Vagina (tissue), 2 donors: Measurements from ENCODE around the gene TMEM164. TPM values are rescaled to one million over a fixed set of nuclear protein-coding genes. Genes with fewer than 3 reads are reported as not detected.

ENCODE experiments used
- DNase-seq, 2 donors: peaks; one replicate each; pipeline ENCODE4 v3.0.0-alpha.2; 2017; ENCODE audit errors: extremely low spot score in 2 of 2
- H3K27ac ChIP-seq: fragments of 200-600 bp; sonication (generic); one replicate; pipeline ENCODE4 v1.5.1; 2019
- H3K27me3 ChIP-seq: fragments of 200-600 bp; sonication (generic); one replicate; pipeline ENCODE4 v1.5.1; 2019
- H3K36me3 ChIP-seq, 2 donors: fragments of 200-600 bp; sonication (generic); one replicate each; pipeline ENCODE4 v1.5.1; 2017 to 2019
- H3K4me1 ChIP-seq: fragments of 200-600 bp; sonication (generic); one replicate; pipeline ENCODE4 v1.5.1; 2019
- H3K4me3 ChIP-seq, 2 donors: fragments of 200-600 bp; sonication (generic); 1 replicate in 1 of 2; 2 replicates in 1 of 2; pipeline ENCODE4 v1.5.1; 2016 to 2019
- H3K9me3 ChIP-seq: fragments of 200-600 bp; sonication (generic); one replicate; pipeline ENCODE4 v1.5.1; 2019
- POLR2A ChIP-seq, 2 donors: fragments of 450-650 bp; IDR thresholded peaks; one replicate each; pipeline ENCODE4 v1.6.1; 2017; ENCODE audit warnings: antibody characterized with exemption in 2 of 2, mild to moderate bottlenecking in 2 of 2, moderate library complexity in 2 of 2
- POLR2AphosphoS5 ChIP-seq, 2 donors: sonication (generic); formaldehyde crosslinking; IDR thresholded peaks; one replicate each; pipeline ENCODE4 v1.9.0; 2017; ENCODE audit warnings: antibody characterized with exemption in 2 of 2, mild to moderate bottlenecking in 2 of 2, low read depth in 1 of 2; ENCODE audit not compliant: insufficient read depth in 1 of 2
- intact Hi-C: fragments of 100-400 bp; cut with DNase I; formaldehyde crosslinking; loops from one replicate; pipeline ENCODE4 v1.15.1; 2023
- total RNA-seq: library from RNA; depleted of rRNA; stranded (reverse); fragments of >200 nt; gene quantifications from one replicate; pipeline ENCODE4 v1.2.3, GENCODE V29; 2016
- TF ChIP-seq, protein P1 (sequence below), 3 experiments: fragments of 450-650 bp in 2 of 3; fragments of 200-600 bp in 1 of 3; sonication (generic) in 1 of 3; IDR thresholded peaks; one replicate each; pipeline ENCODE4 v1.5.1; 2017 to 2019; ENCODE audit warnings: antibody characterized with exemption in 3 of 3, mild to moderate bottlenecking in 2 of 3, moderate library complexity in 2 of 3

Gene TMEM164
- total RNA-seq, 1 donor from 2014 or later, result 10.8 TPM

DNA sequence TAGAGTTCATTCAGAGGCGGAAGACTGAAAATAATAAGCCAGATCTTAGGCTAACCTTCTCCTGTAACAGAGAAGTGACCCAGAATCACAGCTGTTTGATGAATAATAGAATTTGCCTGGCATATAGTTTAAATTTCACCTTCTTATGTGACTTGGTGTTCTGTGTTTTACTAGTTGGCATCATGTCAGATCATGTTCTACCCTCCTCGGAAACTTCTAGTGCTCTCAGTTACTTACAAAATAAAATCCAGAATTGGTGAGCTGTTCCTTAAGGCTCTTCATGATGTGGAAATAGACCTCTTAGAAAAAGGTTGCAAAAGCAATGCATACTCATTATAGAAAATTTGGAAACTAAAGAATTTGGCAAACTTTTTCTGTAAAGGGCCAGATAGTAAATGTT, 31.1 kb downstream of the TMEM164 start:
- intact Hi-C loops, result no loop called here
- TF ChIP-seq, protein P1, sequence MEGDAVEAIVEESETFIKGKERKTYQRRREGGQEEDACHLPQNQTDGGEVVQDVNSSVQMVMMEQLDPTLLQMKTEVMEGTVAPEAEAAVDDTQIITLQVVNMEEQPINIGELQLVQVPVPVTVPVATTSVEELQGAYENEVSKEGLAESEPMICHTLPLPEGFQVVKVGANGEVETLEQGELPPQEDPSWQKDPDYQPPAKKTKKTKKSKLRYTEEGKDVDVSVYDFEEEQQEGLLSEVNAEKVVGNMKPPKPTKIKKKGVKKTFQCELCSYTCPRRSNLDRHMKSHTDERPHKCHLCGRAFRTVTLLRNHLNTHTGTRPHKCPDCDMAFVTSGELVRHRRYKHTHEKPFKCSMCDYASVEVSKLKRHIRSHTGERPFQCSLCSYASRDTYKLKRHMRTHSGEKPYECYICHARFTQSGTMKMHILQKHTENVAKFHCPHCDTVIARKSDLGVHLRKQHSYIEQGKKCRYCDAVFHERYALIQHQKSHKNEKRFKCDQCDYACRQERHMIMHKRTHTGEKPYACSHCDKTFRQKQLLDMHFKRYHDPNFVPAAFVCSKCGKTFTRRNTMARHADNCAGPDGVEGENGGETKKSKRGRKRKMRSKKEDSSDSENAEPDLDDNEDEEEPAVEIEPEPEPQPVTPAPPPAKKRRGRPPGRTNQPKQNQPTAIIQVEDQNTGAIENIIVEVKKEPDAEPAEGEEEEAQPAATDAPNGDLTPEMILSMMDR (IDR thresholded peaks at IDR 0.05), result no peak
- TF ChIP-seq POLR2AphosphoS5 (IDR thresholded peaks at IDR 0.05; ENCODE audit: insufficient read depth in 1 of 2, low read depth in 1 of 2) (no peak), POLR2A (IDR thresholded peaks at IDR 0.05) (no peak)
- Histone ChIP-seq H3K27me3 (no peaks in the 10 kb centered on the region), H3K36me3 (no peaks in the 10 kb centered on the region), H3K4me3 (no peak overlapping the region), H3K4me1 (no peaks in the 10 kb centered on the region), H3K9me3 (no peaks in the 10 kb centered on the region), H3K27ac (no peak overlapping the region)
- no peak for DNase-seq

DNA sequence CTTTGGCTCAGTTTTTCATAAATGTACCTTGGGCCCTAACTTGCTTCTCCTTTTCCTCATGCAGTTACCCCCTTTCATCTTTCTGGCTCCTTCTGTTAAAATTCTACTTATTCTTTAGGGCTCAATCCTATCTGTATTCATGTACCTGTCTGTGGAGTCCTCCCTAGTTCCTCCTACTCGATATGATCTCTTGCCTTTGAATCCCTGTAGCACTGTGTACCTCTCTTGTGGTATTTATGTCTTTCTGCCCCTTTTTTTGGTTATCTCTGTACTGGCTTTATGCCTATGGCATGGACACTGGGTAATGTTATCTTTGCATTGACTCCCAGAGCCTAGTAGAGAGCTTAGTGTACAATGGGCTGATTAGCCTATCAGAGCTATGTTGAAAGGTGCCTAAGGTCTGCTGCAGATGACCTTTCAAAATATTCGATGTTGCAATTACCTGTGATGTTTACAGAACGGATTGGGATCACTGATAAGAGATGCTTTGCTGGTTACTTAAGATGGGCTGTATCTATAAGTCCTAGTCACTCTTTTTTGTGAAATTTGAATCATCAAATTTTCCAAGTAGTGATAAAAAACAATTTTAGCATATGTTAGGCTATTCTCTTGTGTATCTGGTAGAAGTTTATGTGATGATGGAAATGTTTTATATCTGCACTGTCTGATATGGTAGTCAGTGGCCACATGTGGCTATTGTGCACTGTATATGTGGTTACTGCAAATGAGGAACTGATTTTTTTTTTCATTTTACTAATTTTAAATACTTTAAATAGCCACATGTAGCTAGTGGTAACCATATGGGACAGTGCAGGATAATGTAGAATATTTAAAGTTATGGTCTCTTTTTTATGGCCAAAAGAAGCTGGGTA, 33.5 kb downstream of the TMEM164 start:
- H3K27me3 ChIP-seq, result no peaks in the 10 kb centered on the region
- DNase-seq, result no peak
- TF ChIP-seq POLR2AphosphoS5 (IDR thresholded peaks at IDR 0.05; ENCODE audit: insufficient read depth in 1 of 2, low read depth in 1 of 2) (no peak), POLR2A (IDR thresholded peaks at IDR 0.05) (no peak)
- TF ChIP-seq, protein P1 (IDR thresholded peaks at IDR 0.05), result no peak
- H3K4me3 ChIP-seq, result no peak overlapping the region
- intact Hi-C loops, result no loop called here
- H3K36me3 ChIP-seq, result no peaks in the 10 kb centered on the region
- H3K27ac ChIP-seq, result no peak overlapping the region
- H3K4me1 ChIP-seq, result no peaks in the 10 kb centered on the region
- no peaks in the 10 kb centered on the region for H3K9me3 ChIP-seq

DNA sequence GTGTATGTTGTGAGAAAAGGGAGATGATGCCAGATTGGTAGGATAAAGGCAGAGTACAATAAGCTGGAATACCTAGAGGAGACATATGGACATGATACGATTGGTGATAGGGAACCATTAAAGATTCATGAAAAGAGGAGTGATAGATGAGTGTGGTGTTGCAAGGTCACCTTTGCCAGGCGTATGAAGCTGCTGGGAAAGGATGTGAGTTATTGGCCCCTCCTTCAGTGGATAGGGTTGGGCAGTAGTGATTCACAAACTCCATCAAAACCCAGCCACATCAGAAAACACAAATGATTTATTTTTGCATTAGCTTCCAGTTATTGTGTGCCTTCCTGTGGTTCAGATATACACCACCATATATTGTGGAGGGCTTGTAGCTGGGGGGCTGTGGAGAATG, 34.3 kb downstream of the TMEM164 start:
- no peaks in the 10 kb centered on the region for H3K36me3 ChIP-seq

DNA sequence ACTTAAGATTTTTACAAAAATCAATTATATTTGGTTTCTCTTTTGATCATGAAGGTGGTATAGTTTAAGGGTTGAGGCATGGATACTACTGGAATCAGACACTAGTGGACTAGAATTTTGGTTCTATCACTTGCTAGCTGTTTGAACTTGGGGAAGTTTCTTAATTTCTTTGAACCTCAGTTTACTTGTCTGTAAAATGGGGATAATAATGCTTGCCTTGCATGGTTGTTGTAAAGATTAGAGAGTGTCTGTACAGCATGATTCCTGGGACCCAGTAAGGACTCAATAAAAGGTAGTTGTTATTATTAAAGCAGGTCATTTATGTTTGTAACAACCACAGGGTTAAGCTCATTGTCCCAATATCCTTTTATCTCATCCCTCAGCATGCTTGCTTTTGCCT, 36.0 kb downstream of the TMEM164 start:
- intact Hi-C loops, result no loop called here
- TF ChIP-seq POLR2A (IDR thresholded peaks at IDR 0.05), result no peak
- no peak for TF ChIP-seq POLR2AphosphoS5 (IDR thresholded peaks at IDR 0.05; ENCODE audit: insufficient read depth in 1 of 2, low read depth in 1 of 2)
- TF ChIP-seq, protein P1 (IDR thresholded peaks at IDR 0.05), result no peak
- H3K27me3 ChIP-seq, result no peaks in the 10 kb centered on the region
- H3K4me1 ChIP-seq, result no peaks in the 10 kb centered on the region
- no peak for DNase-seq
- no peak overlapping the region for H3K4me3 ChIP-seq
- H3K9me3 ChIP-seq, result no peaks in the 10 kb centered on the region
- no peak overlapping the region for H3K27ac ChIP-seq
- H3K36me3 ChIP-seq, result no peaks in the 10 kb centered on the region

More for the DNA sequence above, 34.3 kb downstream of the TMEM164 start:
- no peaks in the 10 kb centered on the region for H3K9me3 ChIP-seq
- H3K27me3 ChIP-seq, result no peaks in the 10 kb centered on the region
- H3K27ac ChIP-seq, result no peak overlapping the region
- intact Hi-C loops, result no loop called here
- TF ChIP-seq, protein P1 (IDR thresholded peaks at IDR 0.05), result no peak
- TF ChIP-seq POLR2A (IDR thresholded peaks at IDR 0.05) (no peak), POLR2AphosphoS5 (IDR thresholded peaks at IDR 0.05; ENCODE audit: insufficient read depth in 1 of 2, low read depth in 1 of 2) (no peak)
- no peak overlapping the region for H3K4me3 ChIP-seq
- no peak for DNase-seq
- no peaks in the 10 kb centered on the region for H3K4me1 ChIP-seq

DNA sequence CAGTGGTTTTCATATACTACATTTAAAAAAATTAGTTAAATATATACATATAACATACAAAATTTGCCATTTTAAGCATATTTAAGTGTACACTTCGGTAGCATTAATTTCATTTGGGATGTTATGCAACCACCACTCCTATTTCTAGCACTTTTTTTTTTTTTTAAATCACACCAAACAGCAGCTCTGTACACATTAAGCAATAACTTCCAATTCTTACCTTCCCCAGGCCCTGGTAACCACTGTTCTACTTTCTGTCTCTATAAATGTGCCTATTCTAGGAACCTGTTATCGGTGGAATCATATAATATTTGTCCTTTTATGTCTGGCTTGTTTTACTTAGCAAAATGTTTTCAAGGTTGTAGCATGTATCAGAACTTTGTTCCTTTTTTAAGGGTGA, 39.1 kb downstream of the TMEM164 start:
- Histone ChIP-seq H3K9me3 (no peaks in the 10 kb centered on the region), H3K4me1 (no peaks in the 10 kb centered on the region), H3K27ac (no peak overlapping the region), H3K27me3 (no peaks in the 10 kb centered on the region), H3K36me3 (no peaks in the 10 kb centered on the region), H3K4me3 (no peak overlapping the region)
- intact Hi-C loops, result no loop called here
- no peak for DNase-seq
- TF ChIP-seq POLR2AphosphoS5 (IDR thresholded peaks at IDR 0.05; ENCODE audit: insufficient read depth in 1 of 2, low read depth in 1 of 2), result no peak
- TF ChIP-seq POLR2A (IDR thresholded peaks at IDR 0.05), result no peak
- TF ChIP-seq, protein P1 (IDR thresholded peaks at IDR 0.05), result no peak
